Mesenteric fat pad (tissue), 1 donor: ENCODE data around the gene RFNG. TPM values are rescaled to one million over a fixed set of nuclear protein-coding genes. Genes with fewer than 3 reads are reported as not detected.
"Not testable (repeated sequence)": the region's sequence is repeated elsewhere in the genome, so short reads cannot be mapped to it uniquely, and the experiment has no call there.

Source experiments
- DNase-seq: peaks from one replicate; pipeline ENCODE4 v3.0.0-alpha.2; 2020; ENCODE audit warnings: low spot score
- total RNA-seq: library from RNA; stranded (reverse); fragmentation: NEBNext Ultra II Directional; extraction: Animal tissue kit (Norgen Biotek cat#: 25700); gene quantifications from one replicate; pipeline ENCODE4 v1.2.1, GENCODE V29; 2021
- donor health status: DM: yes; HTN: yes; CAD: no.

Gene RFNG
- total RNA-seq, 1 donor from 2014 or later = 46.1 TPM

DNA sequence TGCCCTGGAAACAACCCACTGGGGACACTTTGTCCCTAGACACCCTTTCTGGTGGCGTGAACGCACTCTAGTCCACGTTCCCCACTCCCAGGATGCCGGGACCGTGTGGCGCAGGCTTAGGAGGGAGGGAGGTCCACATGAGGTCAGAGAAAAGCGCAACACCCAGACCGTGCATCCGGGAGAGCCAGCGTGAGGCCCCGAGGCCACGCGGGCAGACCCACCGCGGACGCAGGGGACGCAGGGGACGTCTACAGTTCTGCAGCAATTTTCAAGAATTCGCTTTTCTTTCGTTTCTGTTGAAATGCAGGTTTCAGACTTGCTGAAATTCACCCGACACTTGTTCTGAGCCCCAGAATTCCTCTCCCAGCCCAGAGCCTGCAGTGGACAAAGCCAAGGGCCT lies 4.7 kb downstream of the RFNG start:
- no peak for DNase-seq

DNA sequence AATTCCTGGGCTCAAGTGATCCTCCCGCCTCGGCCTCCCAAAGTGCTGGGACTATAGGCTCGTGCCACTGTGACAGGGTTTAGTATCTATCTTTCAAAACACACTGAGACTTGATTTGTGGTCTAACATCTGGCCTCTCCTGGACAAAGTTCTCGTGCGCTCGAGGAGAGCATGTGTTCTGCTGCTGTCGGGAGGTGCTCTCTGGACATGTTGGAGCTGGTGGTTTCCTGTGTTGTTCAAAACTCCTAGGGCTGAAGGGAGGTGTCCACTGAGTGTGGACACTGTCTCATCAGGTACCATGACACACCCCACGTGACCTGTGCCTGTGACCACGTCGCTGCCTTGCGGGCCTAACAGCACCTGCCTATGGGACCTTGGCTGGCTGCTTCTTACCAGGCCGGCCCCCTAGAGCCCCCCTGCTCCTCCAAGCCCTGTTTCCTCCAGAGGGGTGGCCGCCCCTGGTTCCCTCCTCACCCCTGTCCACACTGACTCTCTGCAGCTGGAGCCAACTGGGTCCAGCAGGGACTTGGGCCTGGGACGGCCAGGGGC lies 5.6 kb downstream of the RFNG start:
- no peak for DNase-seq

DNA sequence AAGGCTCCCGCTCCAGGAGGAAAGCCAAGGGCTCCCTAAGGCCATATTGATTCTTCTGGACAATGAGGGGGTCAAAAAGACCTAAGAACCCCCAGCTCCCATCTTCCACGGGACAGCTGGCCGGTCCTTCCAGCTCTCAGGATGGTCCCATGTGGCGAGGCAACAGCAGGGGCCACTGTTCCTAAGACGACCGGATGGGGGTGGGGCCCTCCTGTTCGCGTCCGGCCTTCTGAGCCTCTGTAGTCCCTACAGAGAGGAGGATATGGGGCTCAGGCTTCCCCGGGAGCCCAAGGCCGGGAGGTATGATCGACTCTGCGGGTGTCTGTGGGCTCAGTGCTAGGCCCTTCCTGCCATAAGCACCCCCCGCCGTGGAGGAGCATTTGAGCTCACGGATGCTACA lies 8.1 kb downstream of the RFNG start:
- DNase-seq = no peak

DNA sequence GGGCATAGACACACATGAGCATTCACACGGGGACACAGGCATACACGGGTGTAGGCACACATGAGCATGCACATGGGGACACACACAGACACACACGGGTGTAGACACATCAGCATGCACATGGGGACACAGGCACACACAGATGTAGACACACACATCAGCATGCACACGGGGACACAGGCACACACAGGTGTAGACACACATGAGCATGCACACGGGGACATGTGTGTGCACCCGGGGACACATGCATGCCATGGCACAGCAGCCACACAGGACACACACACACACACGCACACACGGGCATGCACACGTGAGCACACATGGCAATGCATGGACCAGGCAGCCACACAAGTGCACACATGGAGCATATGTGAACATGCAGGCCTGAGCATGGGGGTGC lies 9.0 kb downstream of the RFNG start:
- no peak for DNase-seq

DNA sequence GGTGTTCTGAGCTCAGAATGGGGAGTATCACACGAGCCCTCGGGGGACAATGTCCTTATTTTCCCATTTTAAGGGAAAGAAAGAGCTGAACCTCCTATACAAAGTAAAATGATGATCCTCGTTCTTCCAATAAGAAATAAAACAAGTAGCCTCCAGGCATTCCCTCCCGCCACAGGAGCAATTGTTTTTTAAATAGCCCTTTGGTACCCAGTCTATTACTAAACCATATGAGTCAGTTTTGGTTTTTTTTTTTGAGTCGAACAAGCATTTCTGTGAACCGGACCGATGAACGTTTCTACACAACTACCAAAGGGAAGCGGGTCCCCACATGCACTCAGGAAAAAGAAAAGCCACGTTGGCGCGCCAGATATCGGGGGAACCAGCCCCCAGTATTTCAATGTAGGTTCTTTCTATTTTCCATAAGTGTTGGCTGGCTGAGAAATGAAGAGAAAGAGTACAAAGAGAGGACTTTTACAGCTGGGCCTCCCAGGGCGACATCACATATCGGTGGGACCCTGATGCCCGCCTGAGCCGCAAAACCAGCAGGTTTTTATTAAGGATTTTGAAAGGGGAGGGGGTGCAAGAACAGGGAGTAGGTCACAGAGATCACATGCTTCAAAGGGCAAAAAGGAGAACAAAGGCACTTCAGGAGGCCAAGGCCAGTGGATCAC lies 10.3 kb downstream of the RFNG start:
- DNase-seq = no peak

DNA sequence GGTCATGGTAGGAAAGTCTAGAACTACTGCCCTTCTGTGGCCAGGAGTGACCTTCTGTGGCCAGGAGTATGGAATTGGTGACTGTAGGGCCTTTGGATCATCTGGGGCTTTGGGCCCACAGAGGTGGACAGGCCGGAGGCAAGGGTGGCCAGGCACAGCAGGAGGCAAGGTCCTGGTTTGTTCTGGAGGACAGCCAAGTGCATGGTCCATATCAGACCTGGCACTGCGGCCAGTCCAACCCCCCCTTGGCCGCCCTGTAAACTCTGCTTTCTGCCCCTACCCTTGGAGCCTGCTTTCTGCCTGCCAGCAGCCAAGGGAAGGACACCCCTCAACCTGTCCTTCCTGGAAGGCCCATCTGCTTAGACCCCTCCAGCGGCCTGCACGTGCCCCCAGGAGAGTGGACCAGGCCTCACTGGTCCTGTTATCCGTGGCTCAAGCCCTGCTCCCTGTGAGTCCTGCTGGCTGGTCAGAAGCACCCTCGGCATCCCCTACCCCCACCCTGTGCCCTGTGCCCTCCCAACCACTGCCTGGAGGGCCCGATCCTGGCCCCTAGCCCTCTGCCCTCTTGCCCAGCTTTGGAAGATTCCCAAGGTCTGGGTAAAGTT lies 11.8 kb downstream of the RFNG start:
- no peak for DNase-seq

DNA sequence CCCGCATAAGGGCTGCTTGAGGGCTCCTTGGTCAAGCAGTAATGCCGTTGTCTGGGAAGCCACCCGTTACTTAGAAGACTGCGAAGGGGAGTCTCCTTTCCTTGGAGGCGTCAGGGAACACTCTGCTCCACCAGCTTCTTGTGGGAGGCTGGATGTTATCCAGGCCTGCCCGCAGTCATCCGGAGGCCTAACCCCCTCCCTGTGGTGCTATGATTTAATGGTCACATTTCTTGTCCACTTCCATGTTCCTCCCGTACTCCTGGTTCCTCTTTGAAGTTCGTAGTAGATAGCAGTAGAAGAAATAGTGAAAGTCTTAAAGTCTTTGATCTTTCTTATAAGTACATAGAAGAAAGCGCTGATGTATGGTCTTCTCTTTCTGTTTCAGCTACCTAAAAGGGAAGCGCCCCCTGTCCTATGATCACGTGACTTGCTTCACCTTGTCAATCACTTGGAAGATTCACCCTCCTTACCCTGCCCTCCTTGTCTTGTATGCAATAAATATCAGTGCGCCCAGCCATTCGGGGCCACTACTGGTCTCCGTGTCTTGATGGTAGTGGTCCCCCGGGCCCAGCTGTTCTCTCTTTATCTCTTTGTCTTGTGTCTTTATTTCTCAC lies 12.7 kb downstream of the RFNG start:
- not testable (repeated sequence) for DNase-seq

DNA sequence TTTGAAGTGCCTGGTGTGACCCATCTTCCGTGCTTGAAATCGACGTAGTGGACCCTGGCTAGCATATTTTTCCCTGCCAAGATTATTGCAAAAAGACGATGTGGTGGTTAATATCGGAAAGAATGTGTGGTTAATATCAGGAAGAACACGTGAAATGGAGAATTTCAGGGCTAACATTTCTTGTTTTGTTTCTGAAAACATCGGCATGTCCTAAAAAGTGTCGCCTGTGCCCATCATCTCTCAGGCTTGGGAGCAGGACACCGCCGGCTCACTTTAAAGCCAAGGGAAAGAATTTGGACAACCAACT lies 13.8 kb downstream of the RFNG start:
- DNase-seq = no peak

DNA sequence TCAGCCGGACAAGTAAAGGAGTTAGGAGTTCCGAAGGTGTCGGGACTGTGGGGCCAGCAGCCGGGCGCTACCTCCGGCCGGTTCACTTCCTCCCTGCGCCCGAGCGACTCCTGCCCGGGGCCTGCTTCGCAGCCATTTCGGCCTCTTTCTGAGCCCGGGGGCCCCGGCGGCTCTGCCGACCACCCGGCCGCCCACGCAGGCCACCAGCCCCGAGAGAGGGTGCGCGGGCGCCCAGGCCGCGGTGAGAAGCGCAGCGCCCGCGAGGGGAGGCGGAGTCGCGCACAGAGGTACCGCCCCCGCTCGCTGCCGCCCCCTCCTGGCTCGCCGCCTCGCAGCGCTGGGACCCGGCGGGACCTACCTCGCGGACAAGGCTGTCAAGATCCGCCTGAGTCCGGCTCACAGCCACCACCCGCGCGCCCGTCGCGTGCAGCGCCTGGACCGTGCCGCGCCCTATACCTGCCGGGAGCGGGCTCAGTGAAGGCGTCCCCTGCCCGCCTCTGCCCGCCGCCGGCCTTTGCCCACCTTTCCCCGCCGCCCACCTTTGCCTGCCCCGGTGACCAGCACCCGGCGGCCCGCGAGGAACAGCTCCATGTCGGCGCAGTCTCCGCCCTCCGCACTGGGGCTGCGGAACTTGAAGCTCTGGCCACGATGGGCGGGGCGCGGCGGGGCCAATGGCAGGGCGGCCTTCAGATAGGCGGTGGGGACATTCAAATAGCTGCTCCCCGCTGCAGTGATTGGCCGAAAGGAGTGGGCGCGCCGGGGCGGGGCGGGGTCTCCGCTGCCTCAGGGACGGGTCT lies 14.3 kb downstream of the RFNG start, which contains the start of gene DCXR:
DCXR (minus strand) TSS at position 606 of the 797 bp plus-strand sequence; CDS start at position 591, 15 bp downstream.
- DNase-seq = peak; percentile 98

DNA sequence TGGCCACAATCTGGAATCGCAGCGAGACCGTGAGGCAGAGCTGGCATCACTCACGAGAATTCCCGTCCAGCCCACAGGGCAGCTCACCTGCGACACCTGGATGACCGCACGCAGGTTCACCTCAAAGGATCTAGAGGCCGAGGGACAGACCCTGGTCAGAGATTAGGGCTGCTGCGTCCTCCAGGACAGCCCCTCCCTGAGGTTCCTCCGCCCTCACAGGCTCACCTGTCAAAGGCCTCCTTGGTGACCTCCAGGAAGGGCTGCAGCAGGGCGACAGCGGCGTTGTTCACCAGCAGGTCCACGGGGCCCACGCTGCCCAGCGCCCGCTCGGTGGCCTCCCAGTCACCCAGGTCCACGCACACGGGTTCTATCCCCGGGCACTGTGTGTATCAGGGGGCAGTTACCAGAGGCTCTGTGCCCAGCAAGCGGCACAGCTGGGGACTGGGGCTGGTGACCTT lies 14.9 kb downstream of the RFNG start:
- no peak for DNase-seq

DNA sequence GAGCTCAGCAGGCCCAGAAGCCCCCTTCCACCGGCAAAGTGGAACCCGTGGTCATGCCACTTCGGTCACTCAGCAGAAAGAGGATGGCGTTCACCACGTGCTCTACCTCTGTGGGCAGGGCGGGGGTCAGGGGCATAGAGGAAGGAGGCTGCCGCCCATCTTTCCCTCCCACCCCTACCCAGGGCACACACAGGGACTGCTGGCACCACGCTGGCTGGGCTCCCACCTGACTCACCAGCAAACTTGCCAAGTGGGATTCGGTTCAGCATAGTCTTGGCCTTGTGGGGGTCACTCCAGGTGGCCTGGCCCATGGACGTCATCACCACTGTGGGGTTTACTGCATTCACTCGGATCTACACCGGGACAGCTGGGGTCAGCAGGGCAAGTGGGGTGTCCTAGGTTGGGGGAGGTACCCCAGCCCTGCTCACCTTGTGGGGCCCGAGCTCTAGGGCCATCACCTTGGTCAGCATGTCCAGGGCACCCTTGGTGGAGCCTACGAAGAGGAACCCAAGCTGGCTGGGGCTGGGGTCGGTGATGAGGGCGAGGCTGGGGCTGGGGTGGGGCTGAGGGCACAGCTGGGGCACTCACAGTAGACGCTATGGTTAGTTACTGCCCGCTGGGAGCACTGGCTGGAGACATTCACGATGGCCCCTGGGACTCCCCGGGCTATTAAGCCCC lies 15.5 kb downstream of the RFNG start:
- no peak for DNase-seq

DNA sequence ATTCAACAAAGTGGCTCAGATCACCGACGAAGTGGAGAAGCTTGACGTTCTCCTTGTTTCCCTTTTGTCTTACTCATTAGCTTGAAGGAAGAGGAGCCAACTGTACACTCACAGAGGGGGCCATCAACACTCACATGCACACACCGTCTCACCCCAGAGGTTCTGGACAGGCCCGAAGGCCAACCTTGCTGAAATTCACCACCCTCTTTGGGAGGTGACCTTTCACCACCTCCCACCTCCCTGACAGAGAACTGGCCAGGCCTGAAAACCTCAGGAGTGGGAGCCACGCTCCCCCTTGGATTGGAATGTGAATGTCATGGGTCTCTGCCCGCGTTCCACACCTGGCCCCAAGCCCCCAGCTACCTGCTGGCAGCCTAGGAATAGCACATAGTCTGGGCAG lies 16.1 kb downstream of the RFNG start:
- DNase-seq = no peak

DNA sequence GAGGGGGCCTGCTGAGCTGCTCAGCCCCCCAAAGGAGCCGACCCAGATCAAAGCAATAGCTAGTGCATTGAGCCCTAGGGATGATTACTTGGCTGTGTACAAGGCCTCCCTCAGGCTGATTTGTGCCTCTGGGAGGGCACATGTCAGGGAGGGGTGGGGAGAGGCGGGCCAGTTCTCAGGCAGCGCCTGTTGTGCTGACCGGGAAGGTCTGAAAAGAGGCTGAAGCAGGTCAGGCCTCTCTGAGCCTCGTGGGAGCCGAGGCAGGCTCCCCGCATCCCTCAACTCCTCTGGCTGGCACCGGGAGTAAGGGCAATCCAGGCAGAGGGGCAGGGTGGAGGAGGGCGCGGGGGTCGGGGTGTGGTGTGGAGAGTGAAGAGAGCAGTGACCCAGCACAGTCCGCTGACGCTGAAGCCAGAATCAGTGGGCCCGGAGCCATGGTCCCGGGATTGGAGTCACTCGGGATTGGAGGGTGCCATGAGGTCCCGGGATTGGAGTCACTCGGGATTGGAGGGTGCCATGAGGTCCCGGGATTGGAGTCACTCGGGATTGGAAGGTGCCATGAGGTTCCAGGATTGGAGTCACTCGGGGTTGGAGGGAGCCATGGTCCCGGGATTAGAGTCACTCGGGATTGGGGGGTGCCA lies 17.1 kb downstream of the RFNG start:
- DNase-seq = no peak

DNA sequence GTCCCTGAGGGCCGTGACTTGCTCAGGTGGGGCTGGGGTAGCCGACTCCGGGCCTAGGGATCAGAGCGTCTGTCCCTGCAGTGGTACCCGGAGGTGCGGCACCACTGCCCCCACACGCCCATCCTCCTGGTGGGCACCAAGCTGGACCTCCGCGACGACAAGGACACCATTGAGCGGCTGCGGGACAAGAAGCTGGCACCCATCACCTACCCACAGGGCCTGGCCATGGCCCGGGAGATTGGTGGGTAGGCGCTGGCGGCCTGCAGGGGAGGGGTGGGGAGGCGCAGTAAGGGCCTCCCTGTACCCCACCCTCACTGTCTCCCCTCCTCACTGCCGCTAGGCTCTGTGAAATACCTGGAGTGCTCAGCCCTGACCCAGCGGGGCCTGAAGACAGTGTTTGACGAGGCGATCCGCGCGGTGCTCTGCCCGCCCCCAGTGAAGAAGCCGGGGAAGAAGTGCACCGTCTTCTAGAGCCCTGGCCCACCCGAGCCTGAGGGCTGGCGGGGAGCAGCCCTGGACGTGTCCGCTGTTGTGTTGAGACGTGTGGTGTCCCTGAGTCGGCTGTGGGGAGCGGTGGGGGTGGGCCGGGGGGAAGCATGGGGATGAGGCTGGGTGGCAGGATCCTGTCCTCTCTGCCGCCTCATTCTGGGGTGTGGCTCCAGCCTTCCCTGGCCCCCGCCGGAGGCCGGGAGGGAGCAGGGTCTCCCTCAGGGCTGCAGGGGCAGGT lies 18.1 kb downstream of the RFNG start:
- no peak for DNase-seq

DNA sequence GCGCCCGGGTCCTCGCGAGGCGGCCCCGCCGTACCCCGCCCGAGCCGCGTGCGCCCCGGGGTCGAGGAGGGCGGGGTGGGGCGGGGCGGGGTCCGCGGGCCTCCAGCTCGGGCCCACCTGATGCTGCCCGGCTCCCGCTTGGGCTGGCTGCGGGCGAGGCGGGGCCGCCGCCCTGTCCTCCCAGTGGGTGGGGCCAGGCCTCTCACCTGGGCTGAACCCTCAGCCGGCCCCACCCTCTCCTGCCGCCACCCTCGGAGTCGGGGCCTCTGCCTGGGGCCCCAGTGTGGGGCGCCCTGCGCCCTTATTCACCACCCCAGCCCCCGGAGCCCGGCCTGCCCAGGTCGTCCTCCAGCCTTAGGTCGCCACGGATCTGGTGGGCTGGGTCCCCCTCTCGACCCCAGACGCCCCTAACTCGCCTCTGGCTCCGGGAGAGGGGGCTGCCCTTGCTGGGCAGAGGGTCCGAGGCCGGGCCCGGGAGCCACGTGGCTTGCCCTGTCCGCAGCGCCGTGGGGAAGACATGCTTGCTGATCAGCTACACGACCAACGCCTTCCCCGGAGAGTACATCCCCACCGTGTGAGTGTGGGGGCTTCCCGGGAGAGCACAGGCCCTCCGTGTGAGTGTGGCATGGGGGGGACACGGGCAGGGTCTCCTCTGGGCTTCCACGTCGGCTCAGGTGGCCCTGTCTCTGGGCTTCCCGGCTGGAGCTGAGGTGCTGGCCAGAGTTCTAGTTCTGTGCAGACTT lies 19.6 kb downstream of the RFNG start:
- DNase-seq = no peak

DNA sequence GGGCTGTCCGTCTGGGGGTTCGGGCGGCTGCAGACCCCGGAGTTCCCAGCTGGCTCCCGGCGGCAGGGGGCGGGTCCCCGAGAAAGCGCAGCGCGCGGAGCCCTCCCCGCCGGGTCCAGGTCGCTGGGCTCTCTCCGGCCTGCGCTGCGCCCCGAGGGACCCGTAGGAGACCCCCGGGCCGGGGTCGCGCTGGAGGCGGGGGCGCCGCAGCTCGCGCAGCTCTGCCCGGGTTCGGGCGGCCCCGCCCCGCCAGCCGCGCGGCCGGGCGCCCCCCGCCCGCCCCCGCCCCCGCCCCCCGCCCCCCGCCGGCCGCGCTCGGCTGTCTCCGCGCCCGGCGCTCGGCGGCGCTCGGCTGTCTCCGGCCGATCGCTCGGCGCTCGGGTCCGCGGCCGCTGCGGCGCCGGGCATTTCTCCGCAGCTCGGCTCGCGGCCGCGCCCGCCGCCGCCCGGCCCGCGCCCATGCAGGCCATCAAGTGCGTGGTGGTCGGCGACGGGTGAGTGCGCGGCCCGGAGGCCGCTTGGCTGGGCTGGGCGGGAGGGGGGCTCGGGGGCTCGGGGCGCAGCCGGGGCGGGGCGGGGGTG lies 20.2 kb downstream of the RFNG start, which contains the start of gene RAC3:
RAC3 (plus strand) TSS at position 376 of the 582 bp plus-strand sequence; CDS start at position 460, 84 bp downstream.
- no peak for DNase-seq

DNA sequence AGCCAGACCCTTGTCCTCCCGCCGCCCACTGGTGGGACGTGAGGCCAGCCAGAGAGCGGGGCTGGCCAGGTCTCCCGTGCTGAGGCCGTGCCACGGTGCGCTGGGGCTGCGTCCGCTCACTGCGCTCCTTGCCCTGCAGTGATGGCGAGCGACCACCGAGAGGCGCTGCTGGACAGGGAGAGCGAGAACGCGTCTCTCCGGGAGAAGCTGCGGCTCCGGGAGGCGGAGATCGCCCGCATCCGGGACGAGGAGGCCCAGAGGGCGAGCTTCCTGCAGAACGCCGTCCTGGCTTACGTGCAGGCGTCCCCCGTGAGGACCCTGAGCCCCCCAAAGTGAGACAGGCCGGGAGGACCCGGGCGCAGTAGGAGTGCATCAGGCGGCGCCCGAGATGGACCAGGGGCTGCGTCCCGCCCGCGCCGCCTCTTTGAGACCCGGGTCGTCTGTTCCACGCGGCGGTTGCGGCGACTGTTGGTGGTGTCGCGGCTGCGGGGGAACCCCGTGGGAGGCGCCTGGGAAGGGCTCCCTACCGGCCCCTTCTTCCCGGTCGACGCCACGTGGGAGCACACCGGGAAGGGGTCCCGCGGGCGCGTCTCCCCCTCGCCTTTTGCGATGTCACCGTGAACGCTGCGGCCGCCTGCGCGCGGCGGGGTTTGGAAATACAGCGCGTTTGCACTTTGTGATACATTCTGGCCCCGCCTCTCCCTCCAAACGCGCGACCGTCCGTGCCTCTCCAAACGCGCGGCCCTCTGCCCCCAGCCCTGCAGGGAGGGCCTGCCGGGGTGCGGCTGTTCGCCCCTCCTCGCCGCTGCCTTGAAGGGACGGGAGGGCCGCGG lies 20.9 kb downstream of the RFNG start:
- DNase-seq = no peak

DNA sequence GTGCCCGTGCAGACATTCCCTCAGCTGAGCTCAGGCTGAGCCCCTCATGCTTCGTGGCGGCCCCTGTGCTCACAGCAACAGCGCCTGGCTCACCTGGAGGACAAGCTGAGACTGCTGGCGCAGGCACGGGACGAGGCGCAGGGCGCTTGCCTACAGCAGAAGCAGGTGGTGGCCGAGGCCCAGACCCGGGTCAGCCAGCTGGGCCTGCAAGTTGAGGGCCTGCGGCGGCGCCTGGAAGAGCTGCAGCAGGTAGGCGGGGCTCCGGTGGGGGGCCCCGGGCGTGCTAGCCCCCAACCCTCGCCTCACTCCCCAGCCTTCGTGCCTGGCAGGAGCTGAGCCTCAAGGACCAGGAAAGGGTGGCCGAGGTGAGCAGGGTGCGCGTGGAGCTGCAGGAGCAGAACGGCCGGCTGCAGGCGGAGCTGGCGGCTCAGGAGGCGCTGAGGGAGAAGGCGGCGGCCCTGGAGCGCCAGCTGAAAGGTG lies 21.6 kb downstream of the RFNG start:
- DNase-seq = no peak
